Stimulated activated CD4-positive, alpha-beta T cell treated with anti-CD3 and anti-CD28 coated beads, Interleukin-4, amount 100 ng/mL, for 48 hours (primary cell): Measurements from ENCODE around the gene ADAMTSL3.
A peak's percentile ranks its signal among the peaks of the same experiment; 100 is the strongest.
"Not testable (repeated sequence)": the region's sequence is repeated elsewhere in the genome, so short reads cannot be mapped to it uniquely, and the experiment has no call there.

Experiments
- DNase-seq, 2 donors: peaks; one replicate each; pipeline ENCODE4 v3.0.0-alpha.2; 2020; ENCODE audit warnings: low read depth in 2 of 2

ADAMTSL3 gene

DNA sequence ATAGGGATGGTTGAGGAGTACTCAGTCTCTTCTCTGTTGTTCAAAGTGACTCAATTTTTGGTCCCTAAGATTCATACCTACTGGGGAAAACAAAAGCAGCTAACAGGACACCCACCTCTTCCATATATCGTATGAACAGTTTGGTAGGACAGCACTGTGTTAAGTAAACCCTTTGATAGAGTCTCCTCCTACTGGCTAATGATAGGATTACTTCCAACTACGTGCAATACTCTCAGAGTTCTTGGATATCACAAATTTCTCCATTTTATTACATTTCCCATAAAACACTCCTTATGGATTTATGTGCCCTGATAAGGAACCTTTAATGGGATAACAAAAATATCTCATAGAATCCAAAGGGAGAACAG lies 381.5 kb downstream of the ADAMTSL3 start:
- no peak for DNase-seq

DNA sequence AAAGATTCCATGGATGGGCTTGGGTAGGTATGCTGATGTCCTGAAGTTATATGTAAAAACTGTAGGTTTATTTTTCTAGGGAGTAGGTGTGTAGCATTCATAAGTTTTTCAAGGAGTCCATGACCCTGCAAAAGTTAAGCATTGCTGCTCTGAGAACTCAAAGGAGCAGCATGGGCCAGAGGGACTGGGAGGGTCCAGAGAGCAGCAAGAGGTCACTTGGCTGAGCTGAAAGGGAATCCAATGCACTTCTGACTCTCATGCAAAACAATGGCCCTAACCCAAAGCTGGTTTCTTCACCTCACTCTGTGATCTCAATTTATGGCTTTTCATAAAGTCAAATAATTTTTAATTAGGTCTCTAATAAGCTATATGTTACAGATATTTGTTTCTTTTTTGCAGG lies 383.4 kb downstream of the ADAMTSL3 start:
- DNase-seq: no peak

DNA sequence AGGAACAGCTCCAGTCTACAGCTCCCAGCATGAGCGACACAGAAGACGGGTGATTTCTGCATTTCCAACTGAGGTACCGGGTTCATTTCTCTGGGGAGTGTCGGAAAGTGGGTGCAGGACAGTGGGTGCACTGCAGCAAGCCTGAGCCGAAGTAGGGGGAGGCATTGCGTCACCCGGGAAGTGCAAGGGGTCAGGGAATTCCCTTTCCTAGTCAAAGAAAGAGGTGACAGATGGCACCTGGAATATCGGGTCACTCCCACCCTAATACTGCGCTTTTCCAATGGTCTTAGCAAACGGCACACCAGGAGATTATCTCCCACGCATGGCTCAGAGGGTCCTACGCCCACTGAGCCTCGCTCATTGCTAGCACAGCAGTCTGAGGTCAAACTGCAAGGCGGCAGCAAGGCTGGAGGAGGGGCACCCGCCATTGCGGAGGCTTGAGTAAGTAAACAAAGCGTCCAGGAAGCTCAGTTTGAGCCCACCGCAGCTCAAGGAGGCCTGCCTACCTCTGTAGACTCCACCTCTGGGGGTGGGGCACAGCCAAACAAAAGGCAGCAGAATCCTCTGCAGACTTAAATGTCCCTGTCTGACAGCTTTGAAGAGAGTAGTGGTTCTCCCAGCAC lies 388.6 kb downstream of the ADAMTSL3 start:
- DNase-seq: not testable (repeated sequence)

- DNase-seq: no peak
These were observed 392.2 kb downstream of the ADAMTSL3 start for GRCh38 chr15:84046064-84046637.

- not testable (repeated sequence) for DNase-seq
These were observed 395.6 kb downstream of the ADAMTSL3 start for GRCh38 chr15:84049480-84049879.

GRCh38 chr15:84050076-84050475 lies 396.2 kb downstream of the ADAMTSL3 start:
- DNase-seq: no peak

DNA sequence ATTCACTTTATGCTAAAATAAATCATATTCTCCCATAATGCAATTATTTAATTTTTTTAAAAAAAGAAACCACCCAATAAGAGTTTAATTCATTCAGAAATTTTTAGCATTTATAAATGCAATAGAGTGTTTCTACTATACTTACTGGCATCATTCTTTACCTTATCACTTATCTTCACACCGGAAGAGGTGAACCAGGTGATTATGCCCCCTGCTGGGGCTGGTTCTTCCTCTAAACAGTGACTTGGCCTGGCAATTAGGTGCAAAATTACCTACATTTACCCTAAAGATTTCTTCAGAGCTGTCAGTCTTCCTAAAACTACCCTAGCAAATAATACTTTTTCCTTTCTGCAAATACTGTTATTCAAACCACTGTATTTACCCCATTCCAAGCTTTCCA lies 397.2 kb downstream of the ADAMTSL3 start:
- DNase-seq: not testable (repeated sequence)

- not testable (repeated sequence) for DNase-seq
These were observed 400.6 kb downstream of the ADAMTSL3 start for GRCh38 chr15:84054544-84054943.

- no peak for DNase-seq
These were observed 403.9 kb downstream of the ADAMTSL3 start for GRCh38 chr15:84057714-84058331.

- DNase-seq: not testable (repeated sequence)
These were observed 409.8 kb downstream of the ADAMTSL3 start for GRCh38 chr15:84063674-84064073.

DNA sequence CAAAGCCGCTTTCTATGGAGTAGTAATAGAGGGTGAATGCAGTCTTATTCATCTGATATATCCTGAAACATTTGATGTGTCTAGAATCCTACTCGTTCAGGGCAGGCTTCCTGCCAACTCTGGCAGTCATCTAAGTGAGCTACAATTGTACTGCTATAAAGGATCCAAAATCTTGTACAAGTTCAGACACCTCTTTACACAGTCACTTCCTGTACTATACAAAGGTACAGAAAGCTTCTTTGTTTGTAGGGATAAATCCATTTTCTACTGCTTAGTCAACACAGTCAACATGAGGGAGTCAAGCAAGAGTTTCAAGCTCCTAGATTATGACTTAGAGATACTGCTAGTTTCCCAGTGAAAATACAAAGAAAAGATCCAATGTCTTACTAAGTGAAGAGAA lies 414.8 kb downstream of the ADAMTSL3 start:
- DNase-seq: not testable (repeated sequence)

DNA sequence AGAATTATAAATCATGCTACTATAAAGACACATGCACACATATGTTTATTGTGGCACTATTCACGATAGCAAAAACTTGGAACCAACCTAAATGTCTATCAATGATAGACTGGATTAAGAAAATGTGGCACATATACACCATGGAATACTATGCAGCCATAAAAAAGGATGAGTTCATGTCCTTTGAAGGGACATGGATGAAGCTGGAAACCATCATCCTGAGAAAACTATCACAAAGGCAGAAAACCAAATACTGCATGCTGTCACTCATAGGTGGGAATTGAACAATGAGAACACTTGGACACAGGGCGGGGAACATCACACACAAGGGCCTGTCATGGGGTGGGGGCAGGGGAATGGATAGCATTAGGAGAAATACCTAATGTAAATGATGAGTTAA lies 424.1 kb downstream of the ADAMTSL3 start:
- DNase-seq: not testable (repeated sequence)

- not testable (repeated sequence) for DNase-seq
These were observed 425.5 kb downstream of the ADAMTSL3 start for GRCh38 chr15:84079325-84079884.

GRCh38 chr15:84079885-84080777 lies 426.2 kb downstream of the ADAMTSL3 start:
- DNase-seq: peak; percentile 16 to 56

- not testable (repeated sequence) for DNase-seq
These were observed 426.8 kb downstream of the ADAMTSL3 start for GRCh38 chr15:84080778-84081084.

- no peak for DNase-seq
These were observed 427.7 kb downstream of the ADAMTSL3 start for GRCh38 chr15:84081391-84082168.

DNA sequence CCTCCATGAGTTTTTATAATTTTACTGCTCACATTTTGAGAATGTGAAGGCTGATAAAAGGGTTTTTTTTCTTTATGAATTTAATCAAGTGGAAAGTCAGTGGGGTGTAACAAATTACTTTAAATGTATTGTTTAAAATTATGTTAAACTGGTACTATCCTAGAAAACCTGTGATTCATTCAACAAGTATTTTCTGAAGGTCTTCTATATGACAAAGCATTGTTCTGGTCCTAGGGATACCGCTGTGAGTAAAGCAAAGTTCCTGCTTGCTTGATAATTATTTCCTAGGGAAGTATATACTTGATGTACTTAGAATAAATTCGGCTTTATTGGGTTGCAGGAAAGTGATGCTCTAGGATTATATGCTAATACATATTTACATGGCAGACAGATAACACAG lies 428.8 kb downstream of the ADAMTSL3 start:
- DNase-seq: no peak

DNA sequence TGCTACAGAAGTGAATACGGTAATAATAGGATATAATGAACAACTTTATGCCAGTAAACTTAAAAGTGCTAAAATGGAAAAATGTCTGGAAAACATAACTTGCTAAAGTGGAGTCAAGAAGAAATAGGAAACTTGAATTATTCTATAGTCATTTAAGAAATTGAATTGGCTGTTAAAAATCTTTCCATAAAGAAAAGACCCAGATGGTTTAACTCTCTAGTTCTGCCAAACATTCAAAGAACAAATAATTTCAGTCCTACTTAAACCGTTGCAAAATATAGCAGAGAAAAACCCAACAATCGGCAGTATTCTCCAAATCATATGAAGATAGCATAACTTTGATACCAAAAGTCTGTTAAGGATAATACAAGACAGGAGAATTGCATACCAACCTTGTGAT lies 432.1 kb downstream of the ADAMTSL3 start:
- not testable (repeated sequence) for DNase-seq
